ENCODE measurements around the gene MYO9A.

Gene MYO9A

DNA sequence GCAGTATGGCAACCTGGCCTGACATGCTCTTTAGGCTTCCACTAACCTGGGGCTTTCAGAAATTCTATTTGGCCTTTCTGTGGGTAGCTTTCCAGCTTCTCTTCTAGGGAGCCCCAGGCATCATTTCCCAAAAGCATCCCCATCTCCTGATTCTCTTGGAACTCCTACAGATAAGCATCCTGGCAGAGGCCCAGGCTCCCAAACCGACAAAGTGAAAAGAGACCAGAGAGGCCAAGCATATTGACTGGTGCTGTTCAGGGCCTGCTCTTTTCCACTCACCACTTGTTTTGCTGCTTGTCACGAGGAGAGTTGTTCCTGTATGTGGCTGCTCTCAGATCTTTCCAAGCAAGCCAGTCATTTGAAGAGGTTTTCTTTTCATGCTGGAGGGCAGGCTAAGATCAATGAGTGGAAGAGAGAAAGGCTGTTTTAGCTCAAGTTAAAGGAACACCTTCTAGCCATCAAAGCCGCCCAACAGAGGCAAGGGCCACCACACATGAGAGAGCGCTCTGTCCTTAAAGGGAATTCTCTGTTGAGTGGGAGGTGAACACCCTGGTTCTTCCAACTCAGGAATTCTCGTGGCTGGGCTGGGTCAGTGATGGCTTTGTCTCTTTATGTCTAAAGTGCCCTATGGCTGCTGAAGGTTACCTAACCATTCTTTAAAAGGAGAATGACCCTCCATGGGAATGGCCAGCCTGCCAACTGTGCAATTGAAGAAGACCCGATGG, 338.7 kb downstream of the MYO9A start:
- no peak for FAIRE-seq

DNA sequence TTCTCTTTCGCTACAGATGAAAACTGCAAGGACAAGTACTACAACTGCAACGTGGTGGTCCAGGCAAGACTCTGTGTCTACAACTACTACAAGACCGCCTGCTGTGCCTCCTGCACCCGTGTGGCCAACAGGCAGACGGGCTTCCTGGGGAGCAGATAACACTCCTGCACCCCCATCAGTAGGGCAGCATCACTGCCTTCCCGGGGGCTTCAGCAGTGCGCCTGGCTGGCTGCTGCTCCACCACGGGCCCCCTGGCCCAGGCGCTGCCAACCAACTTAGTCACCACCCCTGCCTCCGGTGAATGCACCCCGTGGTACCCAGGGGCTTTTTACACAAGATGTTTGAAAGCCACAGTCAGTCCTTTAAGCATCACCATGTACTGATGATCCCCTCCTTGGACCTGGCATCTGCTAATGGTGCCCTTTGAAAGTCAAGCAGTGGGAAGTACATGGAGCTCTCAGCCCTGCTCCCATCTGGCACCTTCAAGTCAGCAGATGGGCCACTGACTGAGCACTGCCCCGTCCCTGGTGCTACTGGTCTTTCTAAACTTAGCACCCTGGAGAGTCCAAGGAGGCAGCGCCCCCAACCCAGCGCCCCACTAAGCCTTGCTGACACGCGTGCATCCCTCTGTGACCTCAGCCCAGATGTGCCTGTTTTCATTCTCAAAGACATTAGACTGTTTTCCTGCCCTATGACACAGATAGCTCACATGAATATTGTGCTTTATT, 340.6 kb downstream of the MYO9A start:
- no peak for FAIRE-seq

DNA sequence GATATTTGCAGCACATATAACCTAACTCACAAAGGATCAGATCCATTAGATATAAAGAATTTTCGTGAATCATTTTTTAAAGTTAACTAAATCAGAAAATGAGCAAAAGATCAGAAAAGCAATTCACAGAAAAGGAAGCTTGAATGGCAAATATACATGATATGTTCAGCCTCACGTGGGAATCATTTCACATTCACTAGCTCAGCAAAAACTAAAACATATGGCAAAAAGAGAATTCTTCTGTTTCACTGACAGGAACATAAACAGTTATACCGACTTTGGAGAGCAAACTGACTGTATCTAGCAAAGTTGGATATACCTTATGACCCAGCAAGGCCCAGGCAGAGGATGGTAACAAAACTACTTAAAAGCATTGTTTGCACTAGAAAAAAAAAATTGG, 341.6 kb downstream of the MYO9A start:
- FAIRE-seq = no peak

DNA sequence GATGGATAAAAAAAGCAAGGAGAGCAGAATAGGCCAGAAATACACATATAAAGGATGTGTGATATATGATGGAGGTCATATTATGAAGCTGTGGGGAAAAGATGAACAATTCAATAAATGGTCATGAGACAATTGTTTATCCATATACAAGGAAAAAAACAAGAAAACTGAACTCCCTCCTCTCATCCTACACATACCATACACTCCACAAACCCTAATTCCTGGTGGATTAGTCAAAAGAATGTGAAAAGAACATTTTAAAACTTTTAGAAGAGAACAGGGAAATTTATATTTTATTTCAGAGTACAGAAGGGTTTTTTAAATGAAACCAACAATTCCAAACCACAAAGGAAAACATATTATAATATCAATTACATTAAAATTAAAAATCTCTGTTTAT, 342.1 kb downstream of the MYO9A start:
- no peak for FAIRE-seq

DNA sequence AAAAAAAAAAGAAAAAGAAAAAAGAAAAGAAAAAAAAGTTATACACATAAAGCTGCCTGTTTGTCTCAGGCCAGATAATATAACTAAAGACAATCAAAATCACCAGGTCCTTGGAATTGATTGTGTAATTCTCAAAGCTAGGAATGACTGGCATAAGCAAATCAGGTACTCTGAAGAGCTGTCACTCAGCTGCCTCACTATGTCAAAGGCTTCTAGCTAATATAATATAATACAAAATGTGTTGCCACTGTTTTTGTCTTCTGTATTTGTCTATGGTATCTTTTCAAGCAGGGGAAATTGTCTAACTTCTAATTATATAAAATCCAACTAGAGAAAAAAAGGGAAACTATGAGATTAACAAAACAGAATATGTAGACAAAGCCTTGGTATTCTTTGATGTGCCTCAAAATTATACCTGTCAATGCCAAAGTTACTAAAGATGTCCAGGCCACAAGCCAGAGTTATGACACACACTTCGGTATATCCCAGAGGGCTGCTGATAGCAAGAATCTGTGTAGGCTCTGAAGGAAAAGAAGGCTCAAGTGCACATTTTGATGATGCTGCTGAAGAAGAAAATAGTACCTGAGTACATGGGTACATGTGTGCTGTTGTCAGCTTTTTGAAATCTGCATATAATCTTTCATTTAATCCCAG, 344.6 kb downstream of the MYO9A start:
- FAIRE-seq = no peak
